Stimulated activated CD4-positive, alpha-beta T cell treated with anti-CD3 and anti-CD28 coated beads, Interleukin-4, amount 100 ng/mL, for 1 hour (primary cell): ENCODE results near the gene PIK3CB.
"Not testable (repeated sequence)": the region's sequence is repeated elsewhere in the genome, so short reads cannot be mapped to it uniquely, and the experiment has no call there.

Source experiments
- DNase-seq: peaks from one replicate; pipeline ENCODE4 v3.0.0-alpha.2; 2020

PIK3CB gene

GRCh38 chr3:138846262-138846791 lies 11.6 kb upstream of the PIK3CB start:
- DNase-seq, result no peak

- DNase-seq, result no peak
These were observed 11.0 kb upstream of the PIK3CB start for GRCh38 chr3:138845771-138846173.

- no peak for DNase-seq
These were observed 10.5 kb upstream of the PIK3CB start for GRCh38 chr3:138845181-138845601.

GRCh38 chr3:138842483-138843188 lies 7.9 kb upstream of the PIK3CB start:
- no peak for DNase-seq

GRCh38 chr3:138838385-138838784 lies 3.7 kb upstream of the PIK3CB start:
- not testable (repeated sequence) for DNase-seq

- not testable (repeated sequence) for DNase-seq
These were observed 1.1 kb upstream of the PIK3CB start for GRCh38 chr3:138835846-138836245.

- no peak for DNase-seq
These were observed 649 bp upstream of the PIK3CB start for GRCh38 chr3:138835397-138835757.

GRCh38 chr3:138833899-138834595 lies 681 bp downstream of the PIK3CB start:
- peak; percentile 7 for DNase-seq

GRCh38 chr3:138832473-138833057 lies 2.2 kb downstream of the PIK3CB start:
- DNase-seq, result not testable (repeated sequence)

GRCh38 chr3:138829886-138830510 lies 4.7 kb downstream of the PIK3CB start:
- no peak for DNase-seq

- no peak for DNase-seq
These were observed 5.6 kb downstream of the PIK3CB start for GRCh38 chr3:138829097-138829496.

- no peak for DNase-seq
These were observed 7.5 kb downstream of the PIK3CB start for GRCh38 chr3:138827222-138827621.

GRCh38 chr3:138825336-138825735 lies 9.4 kb downstream of the PIK3CB start:
- no peak for DNase-seq

GRCh38 chr3:138824114-138824506 lies 10.6 kb downstream of the PIK3CB start:
- no peak for DNase-seq

- not testable (repeated sequence) for DNase-seq
These were observed 14.3 kb downstream of the PIK3CB start for GRCh38 chr3:138820379-138820778.

GRCh38 chr3:138818185-138818860 lies 16.4 kb downstream of the PIK3CB start:
- DNase-seq, result no peak

GRCh38 chr3:138817695-138818094 lies 17.0 kb downstream of the PIK3CB start:
- no peak for DNase-seq

- DNase-seq, result no peak
These were observed 21.9 kb downstream of the PIK3CB start for GRCh38 chr3:138812806-138813205.

GRCh38 chr3:138809500-138810256 lies 25.1 kb downstream of the PIK3CB start:
- no peak for DNase-seq

- DNase-seq, result no peak
These were observed 28.2 kb downstream of the PIK3CB start for GRCh38 chr3:138806376-138807080.

GRCh38 chr3:138803006-138803653 lies 31.6 kb downstream of the PIK3CB start:
- no peak for DNase-seq
